GM12872 (cell line): ENCODE results near the gene SERTAD1.

Experiments used
- CTCF ChIP-seq: IDR thresholded peaks from 3 replicates; pipeline ENCODE4 v1.5.1; 2011; ENCODE audit warnings: low read depth, mild to moderate bottlenecking, low read length, moderate library complexity; ENCODE audit not compliant: insufficient read depth

The SERTAD1 gene

GRCh38 chr19:40441719-40442253 is 16.0 kb upstream of the SERTAD1 start:
- TF ChIP-seq CTCF: no peak

DNA sequence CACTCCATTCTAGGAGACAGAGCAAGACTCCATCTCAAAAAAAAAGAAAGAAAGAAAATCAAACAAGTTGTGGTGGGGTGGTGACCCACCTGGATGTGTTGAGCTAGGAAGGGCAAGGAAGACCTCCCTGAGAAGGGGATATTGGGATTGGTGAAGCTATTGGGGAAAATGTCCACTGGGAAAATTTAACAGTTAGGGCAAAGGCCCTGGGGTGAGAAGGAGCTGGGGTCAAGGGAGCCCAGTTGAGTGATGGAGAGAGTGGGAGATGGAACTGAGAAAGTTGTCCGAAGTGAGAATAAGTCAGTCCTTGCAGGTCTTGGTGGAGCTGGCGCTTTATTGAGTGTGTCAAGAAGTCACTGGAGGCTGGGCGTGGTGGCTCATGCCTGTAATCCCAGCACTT is 12.5 kb upstream of the SERTAD1 start:
- TF ChIP-seq CTCF: no peak

GRCh38 chr19:40433391-40434216 is 7.8 kb upstream of the SERTAD1 start:
- TF ChIP-seq CTCF: no peak

DNA sequence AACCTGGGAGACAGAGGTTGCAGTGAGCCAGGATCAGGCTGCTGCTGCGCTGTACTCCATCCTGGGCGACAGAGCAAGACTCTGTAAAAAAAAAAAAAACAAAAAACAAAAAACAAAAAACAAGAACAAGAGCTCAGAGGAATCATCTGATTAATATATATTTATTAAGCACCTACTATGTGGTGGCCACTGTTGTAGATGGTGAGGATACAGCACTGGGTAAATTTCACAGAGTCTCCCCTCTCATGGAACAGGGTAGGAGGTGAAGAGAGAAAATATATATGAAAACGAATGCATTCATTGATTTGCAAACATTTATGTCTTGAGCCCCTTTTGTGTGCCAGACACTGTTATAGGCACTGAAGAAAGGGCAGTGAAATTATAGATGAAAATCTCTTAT is 5.9 kb upstream of the SERTAD1 start:
- no peak for TF ChIP-seq CTCF

DNA sequence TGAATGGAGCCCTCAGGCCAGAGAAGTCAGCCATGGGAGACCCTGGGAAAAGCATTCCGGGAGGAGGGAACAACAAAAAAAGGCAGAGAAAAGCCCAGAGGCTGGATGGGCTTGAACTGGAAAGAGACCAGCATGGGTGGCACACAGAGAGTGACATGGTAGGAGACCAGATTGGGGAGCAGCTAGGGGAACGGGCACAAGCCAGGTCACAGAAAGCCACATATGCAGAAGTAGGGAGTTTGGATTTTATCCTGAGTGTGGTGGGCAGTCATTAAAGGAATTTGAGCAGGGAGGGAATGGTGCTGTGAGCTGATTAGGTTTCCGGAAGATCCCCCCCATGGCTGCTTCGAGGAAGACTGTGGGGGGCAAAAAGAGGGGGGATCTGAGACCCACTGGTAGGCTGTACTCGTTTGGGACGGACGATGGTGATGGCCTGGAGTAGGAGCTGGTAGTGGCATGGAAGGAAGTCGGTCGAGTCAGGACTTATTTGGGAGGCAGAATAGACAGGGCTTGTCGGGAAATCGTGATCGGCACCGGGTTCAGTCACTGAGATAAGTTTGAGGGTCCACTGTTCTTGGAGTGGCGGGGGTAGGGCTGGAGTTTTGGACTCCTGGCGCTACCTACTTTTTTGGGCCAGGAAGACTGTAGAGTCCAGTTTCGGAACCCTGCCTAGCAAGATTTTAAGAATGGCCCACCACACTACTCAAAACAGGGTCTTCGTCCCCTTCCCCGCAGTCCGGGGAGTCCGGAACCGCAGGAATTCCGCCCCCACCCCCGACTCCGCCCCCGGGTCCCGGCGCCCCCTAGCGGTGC is 949 bp downstream of the SERTAD1 start:
- no peak for TF ChIP-seq CTCF

DNA sequence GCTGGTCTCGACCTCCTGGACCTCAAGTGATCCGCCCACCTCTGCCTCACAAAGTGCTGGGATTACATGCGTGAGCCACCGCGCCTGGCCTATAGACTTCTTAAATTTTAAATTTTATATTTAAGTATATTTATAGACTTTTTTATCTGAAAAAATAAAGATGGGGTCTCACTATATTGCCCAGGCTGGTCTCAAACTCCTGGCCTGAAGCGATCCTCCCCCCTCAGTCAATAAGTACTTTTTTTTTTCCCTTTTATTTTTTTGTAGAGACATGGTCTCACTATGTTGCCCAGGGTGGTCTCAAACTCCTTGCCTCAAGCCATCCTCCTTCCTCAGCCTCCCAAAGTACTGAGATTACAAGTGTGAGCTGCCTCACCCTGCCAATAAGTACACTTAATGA is 1.9 kb downstream of the SERTAD1 start:
- TF ChIP-seq CTCF: no peak
